Measurements from ENCODE around the gene OPN4.

Gene OPN4

GRCh38 chr10:86681047-86681446 lies 26.7 kb downstream of the OPN4 start:
- DNase-seq (ENCODE audit: low spot score) = no peak

GRCh38 chr10:86681722-86682386 lies 27.5 kb downstream of the OPN4 start:
- no peak for DNase-seq (ENCODE audit: low spot score)

GRCh38 chr10:86682675-86683074 lies 28.3 kb downstream of the OPN4 start:
- DNase-seq (ENCODE audit: low spot score) = no peak

- DNase-seq (ENCODE audit: low spot score) = no peak
Observed at GRCh38 chr10:86684331-86685097, 30.2 kb downstream of the OPN4 start.

GRCh38 chr10:86685416-86685815 lies 31.1 kb downstream of the OPN4 start:
- DNase-seq (ENCODE audit: low spot score) = no peak

GRCh38 chr10:86685893-86686632 lies 31.7 kb downstream of the OPN4 start:
- no peak for DNase-seq (ENCODE audit: low spot score)

- no peak for DNase-seq (ENCODE audit: low spot score)
Observed at GRCh38 chr10:86686972-86687371, 32.6 kb downstream of the OPN4 start.

- no peak for DNase-seq (ENCODE audit: low spot score)
Observed at GRCh38 chr10:86687750-86688149, 33.4 kb downstream of the OPN4 start.

GRCh38 chr10:86688398-86688921 lies 34.1 kb downstream of the OPN4 start:
- peak; percentile 73 for DNase-seq (ENCODE audit: low spot score)

- DNase-seq (ENCODE audit: low spot score) = no peak
Observed at GRCh38 chr10:86689146-86689545, 34.8 kb downstream of the OPN4 start.

- no peak for DNase-seq (ENCODE audit: low spot score)
Observed at GRCh38 chr10:86690231-86690630, 35.9 kb downstream of the OPN4 start.

GRCh38 chr10:86690657-86691084 lies 36.3 kb downstream of the OPN4 start:
- DNase-seq (ENCODE audit: low spot score) = no peak

- no peak for DNase-seq (ENCODE audit: low spot score)
Observed at GRCh38 chr10:86691333-86692022, 37.1 kb downstream of the OPN4 start.

GRCh38 chr10:86692023-86692514 lies 37.7 kb downstream of the OPN4 start:
- no peak for DNase-seq (ENCODE audit: low spot score)

GRCh38 chr10:86692664-86693063 lies 38.3 kb downstream of the OPN4 start:
- DNase-seq (ENCODE audit: low spot score) = no peak

- DNase-seq (ENCODE audit: low spot score) = no peak
Observed at GRCh38 chr10:86693275-86693674, 38.9 kb downstream of the OPN4 start.

- DNase-seq (ENCODE audit: low spot score) = peak; percentile 47
Observed at GRCh38 chr10:86693721-86694369, 39.5 kb downstream of the OPN4 start.

- DNase-seq (ENCODE audit: low spot score) = no peak
Observed at GRCh38 chr10:86698207-86698940, 44.0 kb downstream of the OPN4 start.

- DNase-seq (ENCODE audit: low spot score) = no peak
Observed at GRCh38 chr10:86699125-86699524, 44.8 kb downstream of the OPN4 start.

- DNase-seq (ENCODE audit: low spot score) = no peak
Observed at GRCh38 chr10:86699541-86699940, 45.2 kb downstream of the OPN4 start.

All from germinal center (tissue), 1 donor.